ENCODE measurements around the gene ANTXR1.

DNA sequence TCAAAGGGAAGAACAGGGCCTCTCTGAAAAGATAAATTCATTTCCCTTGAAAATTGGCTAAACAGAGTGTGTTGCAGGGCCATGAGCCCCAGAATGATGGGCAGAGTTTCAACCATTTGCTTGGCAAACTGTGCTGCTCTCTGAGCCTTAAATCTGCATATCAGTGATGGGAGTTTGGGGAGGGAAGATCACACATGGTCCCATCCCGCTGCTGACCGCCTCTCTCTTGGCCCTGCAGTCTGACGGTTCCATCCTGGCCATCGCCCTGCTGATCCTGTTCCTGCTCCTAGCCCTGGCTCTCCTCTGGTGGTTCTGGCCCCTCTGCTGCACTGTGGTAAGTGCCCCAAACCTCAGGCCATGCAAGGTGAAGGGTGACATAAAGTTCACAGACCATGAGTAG, 139.0 kb downstream of the ANTXR1 start:
- TF ChIP-seq, protein P1, sequence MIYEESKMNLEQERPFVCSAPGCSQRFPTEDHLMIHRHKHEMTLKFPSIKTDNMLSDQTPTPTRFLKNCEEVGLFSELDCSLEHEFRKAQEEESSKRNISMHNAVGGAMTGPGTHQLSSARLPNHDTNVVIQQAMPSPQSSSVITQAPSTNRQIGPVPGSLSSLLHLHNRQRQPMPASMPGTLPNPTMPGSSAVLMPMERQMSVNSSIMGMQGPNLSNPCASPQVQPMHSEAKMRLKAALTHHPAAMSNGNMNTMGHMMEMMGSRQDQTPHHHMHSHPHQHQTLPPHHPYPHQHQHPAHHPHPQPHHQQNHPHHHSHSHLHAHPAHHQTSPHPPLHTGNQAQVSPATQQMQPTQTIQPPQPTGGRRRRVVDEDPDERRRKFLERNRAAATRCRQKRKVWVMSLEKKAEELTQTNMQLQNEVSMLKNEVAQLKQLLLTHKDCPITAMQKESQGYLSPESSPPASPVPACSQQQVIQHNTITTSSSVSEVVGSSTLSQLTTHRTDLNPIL (CRISPR knock-in tag; IDR thresholded peaks at IDR 0.05; ENCODE audit: low read depth), result no peak
- no peak for TF ChIP-seq ZNF70 (CRISPR knock-in tag; IDR thresholded peaks at IDR 0.05)
- TF ChIP-seq OSR1 (CRISPR knock-in tag; IDR thresholded peaks at IDR 0.05), result no peak
- TF ChIP-seq, protein P2, sequence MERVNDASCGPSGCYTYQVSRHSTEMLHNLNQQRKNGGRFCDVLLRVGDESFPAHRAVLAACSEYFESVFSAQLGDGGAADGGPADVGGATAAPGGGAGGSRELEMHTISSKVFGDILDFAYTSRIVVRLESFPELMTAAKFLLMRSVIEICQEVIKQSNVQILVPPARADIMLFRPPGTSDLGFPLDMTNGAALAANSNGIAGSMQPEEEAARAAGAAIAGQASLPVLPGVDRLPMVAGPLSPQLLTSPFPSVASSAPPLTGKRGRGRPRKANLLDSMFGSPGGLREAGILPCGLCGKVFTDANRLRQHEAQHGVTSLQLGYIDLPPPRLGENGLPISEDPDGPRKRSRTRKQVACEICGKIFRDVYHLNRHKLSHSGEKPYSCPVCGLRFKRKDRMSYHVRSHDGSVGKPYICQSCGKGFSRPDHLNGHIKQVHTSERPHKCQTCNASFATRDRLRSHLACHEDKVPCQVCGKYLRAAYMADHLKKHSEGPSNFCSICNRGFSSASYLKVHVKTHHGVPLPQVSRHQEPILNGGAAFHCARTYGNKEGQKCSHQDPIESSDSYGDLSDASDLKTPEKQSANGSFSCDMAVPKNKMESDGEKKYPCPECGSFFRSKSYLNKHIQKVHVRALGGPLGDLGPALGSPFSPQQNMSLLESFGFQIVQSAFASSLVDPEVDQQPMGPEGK (CRISPR knock-in tag; IDR thresholded peaks at IDR 0.05; ENCODE audit: borderline replicate concordance), result no peak
